Urothelium cell line (cell line): Measurements from ENCODE around the gene SLC24A3.

Experiments used
- DNase-seq: peaks from one replicate; pipeline ENCODE4 v3.0.0; 2011; ENCODE audit warnings: low spot score, mixed read lengths
- FAIRE-seq: peaks from 2 replicates; lab custom pipeline; 2011; peaks lifted over from hg19 to GRCh38; lab: Jason Lieb, UNC

Gene SLC24A3

DNA sequence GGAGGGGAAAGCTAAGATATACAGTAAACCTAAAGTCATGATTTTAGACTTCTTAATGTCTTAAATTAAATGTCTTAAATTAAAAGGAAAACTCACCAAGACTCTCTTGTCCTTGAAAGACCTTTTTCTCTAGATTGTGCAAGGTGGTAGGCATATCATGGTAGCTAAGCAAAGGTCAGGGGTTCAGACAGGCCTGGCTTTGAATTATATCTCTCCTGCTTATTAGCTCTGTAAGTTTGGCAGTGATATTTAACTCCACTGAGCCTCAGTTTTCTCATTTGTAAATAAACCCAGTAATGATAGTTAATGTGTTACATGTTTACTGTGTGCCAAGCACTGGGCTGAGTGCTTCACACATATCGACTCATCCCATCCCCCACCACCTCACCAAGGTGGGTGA is 203.3 kb downstream of the SLC24A3 start:
- DNase-seq (no peak), FAIRE-seq (no peak)

GRCh38 chr20:19416627-19417026 is 204.2 kb downstream of the SLC24A3 start:
- no peak for FAIRE-seq
- no peak for DNase-seq

GRCh38 chr20:19419396-19419795 is 207.0 kb downstream of the SLC24A3 start:
- DNase-seq (no peak), FAIRE-seq (no peak)

DNA sequence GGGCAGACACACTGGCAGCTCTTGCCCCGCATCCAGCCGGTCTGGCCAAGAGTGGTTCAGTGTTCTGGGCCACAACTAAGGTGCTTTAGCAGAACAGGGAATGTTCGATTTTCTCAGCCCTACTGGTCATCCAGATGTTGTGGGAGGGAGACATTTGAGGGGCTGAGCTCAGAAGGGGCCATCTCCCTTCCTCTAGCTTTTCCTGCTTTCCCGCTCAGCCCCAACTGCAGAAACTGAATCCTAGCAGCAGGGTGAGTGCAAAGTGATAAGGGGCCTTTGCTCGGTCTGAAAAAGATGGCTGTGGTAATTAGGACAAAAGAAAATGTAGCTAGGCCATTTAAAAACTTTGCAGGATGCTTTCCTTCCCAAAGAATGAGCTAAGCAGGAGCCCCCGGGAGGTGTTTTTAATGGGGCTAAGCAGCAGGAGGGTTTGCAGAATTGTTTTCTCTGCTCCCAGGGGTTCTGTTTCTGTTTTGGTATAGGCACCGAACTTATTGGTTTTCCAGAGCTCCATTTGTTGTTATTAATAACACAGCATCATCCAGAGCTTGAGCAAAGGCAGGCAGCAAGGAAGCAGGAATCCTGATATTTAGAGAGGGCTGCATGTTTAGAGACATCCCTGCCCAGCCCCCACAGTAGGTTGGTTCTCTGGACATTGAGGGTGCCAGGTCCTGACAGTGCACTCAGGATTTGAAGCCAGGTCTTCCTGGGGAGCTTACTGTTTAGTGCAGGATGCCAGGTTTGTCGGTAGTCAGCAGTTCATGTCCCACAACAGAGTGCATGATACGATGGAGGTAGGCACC is 210.9 kb downstream of the SLC24A3 start:
- FAIRE-seq (no peak), DNase-seq (no peak)

DNA sequence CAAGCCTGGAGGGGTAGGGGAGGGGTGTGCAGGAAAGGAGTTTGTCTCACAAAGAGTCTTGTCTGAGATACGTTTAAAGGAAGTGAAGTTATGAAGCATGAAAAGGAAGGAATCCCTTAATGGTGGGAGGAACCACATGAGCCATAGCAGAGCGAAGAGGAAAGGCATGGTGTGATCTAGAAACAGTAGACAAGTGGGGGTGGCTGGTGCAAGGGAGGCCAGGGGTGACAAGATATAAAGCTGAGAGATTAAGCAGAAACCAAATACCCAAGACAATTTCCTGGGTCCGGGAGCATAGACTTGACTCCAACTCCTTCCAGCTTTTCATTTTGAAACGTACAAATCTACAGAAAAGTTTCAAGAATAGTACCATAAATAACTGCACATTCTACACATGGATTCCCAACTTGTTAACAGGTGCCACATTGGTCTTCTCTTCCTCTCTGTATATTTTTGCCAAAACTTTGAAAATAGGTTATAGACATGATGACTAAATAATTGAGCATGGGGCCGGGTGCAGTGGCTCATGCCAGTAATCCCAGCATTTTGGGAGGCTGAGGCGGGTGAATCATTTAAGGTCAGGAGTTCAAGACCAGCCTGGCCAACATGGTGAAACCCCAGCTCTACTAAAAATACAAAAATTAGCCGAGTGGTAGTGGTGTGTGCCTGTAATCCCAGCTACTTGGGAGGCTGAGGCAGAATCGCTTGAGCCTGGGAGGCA is 211.6 kb downstream of the SLC24A3 start:
- DNase-seq (no peak), FAIRE-seq (no peak)

DNA sequence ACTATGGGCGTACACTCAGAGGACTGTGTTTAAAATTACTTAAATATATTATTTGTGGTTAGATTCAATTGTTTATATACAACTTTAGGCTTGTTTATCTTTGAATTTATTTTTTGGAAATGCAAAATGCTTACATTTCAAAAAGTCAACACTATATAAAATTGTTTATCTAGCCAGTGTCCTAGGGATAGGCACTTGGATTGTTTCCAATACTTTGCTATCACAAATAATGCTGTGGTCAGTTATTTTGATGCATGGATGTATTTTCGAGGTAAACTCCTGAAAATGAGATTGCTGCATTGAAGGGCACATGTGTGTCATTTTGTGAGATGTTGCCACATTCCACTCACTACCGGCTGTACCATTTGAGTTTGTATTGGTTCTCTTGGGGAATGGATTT is 213.9 kb downstream of the SLC24A3 start:
- FAIRE-seq (no peak), DNase-seq (no peak)

GRCh38 chr20:19427480-19427879 is 215.0 kb downstream of the SLC24A3 start:
- DNase-seq = no peak
- FAIRE-seq = no peak

GRCh38 chr20:19427913-19428312 is 215.5 kb downstream of the SLC24A3 start:
- FAIRE-seq (no peak), DNase-seq (no peak)

GRCh38 chr20:19428324-19428723 is 215.9 kb downstream of the SLC24A3 start:
- DNase-seq (no peak), FAIRE-seq (no peak)

- FAIRE-seq (no peak), DNase-seq (no peak)
Measured at GRCh38 chr20:19429538-19429937, 217.1 kb downstream of the SLC24A3 start.

DNA sequence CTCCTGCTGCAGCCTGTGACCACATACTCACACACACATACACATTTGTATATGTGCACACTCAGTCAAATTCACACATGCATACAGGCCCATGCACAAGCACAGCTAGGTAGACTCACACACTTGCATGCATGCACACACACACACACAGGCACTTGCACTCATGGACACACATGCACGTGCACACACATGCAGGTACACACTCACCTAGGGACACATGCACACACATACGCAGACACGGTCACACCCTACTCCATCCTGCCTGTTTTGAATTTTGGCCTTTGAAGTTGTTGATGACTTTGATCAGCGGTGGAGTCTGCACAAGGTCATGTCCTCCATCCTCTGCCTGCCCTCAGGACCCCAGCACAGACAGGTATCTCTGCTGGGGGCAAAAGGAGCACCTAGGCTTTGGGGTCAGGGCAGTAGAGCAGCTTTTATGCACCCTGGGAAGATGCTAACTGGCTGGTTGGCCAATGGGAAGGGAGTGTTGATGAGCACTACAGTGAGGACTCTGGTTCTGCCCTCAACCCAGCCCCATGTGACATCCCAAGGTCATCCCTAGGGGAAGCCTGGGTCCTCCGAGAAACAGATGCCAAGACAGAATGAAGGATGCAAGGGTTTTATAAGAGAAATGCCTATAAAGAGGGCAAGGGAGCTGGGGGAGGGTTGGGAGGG is 218.3 kb downstream of the SLC24A3 start:
- no peak for FAIRE-seq

DNA sequence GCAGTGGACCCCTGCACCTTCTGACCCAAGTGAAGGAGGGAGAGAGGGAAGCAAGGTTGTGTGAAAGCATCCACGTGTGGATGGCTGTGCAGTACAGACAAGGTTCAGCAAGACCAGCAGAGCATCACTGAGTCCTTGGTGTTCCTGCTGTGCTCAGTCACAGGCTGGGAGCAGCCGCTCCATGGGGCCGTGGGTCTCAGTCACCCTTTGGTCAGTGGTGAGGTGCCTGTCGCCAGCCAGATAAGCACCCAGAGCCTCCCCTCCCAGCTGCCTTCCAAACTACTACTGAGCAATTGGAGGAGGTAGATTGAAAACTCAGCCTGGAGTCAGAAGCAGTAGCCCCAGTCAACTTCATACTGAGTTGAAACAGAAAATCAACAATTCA is 218.9 kb downstream of the SLC24A3 start:
- no peak for FAIRE-seq
- DNase-seq = no peak

More for the DNA sequence above, 218.3 kb downstream of the SLC24A3 start:
- no peak for DNase-seq

DNA sequence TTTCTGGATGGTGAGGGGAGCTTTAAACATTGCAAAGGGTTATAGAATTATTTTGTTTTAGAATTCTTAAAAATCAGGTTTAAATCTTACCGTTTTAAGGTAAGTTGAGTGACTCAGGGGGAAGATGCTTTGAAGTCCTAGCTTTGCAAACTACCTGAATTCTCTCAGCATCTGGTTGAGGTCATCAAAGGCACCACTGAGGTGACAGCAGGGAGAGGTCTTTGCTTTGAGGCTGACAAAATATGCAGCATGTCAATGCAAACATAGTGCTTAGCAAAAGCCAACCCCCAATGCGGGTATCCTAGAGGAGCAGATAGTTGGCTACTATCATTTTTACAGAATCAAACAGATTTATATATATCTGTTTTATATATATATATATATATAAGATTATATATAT is 219.5 kb downstream of the SLC24A3 start:
- FAIRE-seq (no peak), DNase-seq (no peak)

DNA sequence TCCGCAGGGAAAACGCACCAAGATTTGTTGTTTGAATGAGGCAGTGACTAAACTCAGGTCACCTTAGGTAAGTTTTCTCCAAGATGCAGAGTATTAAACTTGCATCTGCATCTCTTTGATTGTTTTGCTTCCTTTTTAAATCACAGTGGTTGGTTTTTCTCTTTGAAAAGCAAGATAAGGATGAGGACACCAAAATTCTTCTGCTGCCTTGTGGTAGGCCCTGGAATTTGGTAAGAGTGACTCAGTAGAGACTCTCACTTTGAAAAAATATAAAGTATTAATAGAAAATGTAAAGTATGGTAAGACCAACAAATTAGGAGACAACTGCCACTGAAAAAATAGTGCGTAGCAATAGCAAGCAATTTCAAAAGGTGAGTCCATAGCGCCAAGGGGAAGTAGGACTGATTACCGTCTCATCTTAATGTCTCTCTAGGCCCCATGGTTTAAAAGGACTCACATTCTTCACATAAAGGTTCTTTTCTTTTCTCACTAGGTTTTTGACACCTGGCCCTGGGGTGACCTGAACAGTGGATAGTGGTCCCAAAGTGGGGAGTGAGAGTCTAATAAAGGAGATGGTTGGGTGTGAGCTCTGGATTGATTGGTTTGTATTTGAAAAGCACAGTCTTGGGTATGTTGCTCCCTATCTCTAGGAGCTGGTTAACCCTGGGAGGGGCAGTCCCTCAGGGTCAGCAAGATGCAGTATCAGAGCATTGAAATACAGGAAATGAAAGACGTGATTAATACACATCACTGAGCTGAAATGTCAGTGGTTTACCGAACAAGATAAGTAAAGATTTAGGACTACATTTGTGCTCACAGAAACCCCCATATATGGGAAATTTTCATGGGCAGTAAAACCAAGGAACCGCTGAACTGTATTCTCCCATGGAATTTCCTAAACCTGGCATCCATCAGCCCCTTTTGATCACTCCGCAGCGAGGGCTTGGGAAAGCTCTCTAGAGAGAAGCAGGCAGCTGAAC is 221.2 kb downstream of the SLC24A3 start:
- FAIRE-seq (no peak), DNase-seq (no peak)

- FAIRE-seq = no peak
- DNase-seq = no peak
Measured at GRCh38 chr20:19435316-19435715, 222.9 kb downstream of the SLC24A3 start.

- FAIRE-seq = no peak
- DNase-seq = no peak
Measured at GRCh38 chr20:19435821-19436220, 223.4 kb downstream of the SLC24A3 start.

- DNase-seq = no peak
- no peak for FAIRE-seq
Measured at GRCh38 chr20:19438488-19438887, 226.0 kb downstream of the SLC24A3 start.

- FAIRE-seq (no peak), DNase-seq (no peak)
Measured at GRCh38 chr20:19440660-19441527, 228.5 kb downstream of the SLC24A3 start.

GRCh38 chr20:19446246-19446645 is 233.8 kb downstream of the SLC24A3 start:
- FAIRE-seq (no peak), DNase-seq (no peak)

GRCh38 chr20:19448632-19449031 is 236.2 kb downstream of the SLC24A3 start:
- DNase-seq (no peak), FAIRE-seq (no peak)
